Measurements from ENCODE around the gene MAP2.

GRCh38 chr2:209395229-209395628 is 28.6 kb upstream of the MAP2 start:
- TF ChIP-seq CTCF (IDR thresholded peaks at IDR 0.05) (no peak), EP300 (IDR thresholded peaks at IDR 0.05; ENCODE audit: low read depth) (no peak)

Data from transverse colon (tissue), 3 donors.